GM19023 (cell line): ENCODE measurements around the gene SIRT7.

Experiments used
- ATAC-seq: cut with Tn5 transposase; IDR thresholded peaks from one replicate; pipeline ENCODE4 v1.9.1; 2021; ENCODE audit warnings: mild to moderate bottlenecking, moderate library complexity; ENCODE audit not compliant: unreplicated experiment

Gene SIRT7

DNA sequence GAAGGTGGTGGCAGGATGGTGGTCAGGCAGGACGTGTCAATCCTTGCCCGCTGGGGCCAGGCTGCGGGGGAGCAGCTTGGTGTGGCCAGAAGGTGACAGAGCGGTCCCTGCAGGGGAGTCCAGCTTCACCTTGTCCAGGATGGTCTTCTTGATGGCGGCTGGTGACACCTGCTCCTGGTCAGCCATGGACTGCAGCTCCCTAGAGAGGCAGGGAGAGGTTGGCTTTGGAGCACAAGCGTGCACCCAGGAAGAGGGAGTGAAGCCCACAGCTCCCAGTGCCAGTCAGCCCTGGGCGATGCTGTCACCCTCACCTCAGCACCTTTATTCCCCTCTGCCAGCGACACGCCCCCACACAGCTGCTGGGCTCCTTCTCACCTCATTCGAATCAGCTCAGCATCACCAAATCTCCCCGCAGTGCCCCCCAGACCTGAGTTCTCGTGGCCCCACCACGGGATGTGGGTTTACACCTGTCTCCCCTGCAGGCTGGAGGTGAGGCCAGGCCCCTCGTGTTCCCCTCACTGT, 15.3 kb upstream of the SIRT7 start:
- ATAC-seq: no peak

DNA sequence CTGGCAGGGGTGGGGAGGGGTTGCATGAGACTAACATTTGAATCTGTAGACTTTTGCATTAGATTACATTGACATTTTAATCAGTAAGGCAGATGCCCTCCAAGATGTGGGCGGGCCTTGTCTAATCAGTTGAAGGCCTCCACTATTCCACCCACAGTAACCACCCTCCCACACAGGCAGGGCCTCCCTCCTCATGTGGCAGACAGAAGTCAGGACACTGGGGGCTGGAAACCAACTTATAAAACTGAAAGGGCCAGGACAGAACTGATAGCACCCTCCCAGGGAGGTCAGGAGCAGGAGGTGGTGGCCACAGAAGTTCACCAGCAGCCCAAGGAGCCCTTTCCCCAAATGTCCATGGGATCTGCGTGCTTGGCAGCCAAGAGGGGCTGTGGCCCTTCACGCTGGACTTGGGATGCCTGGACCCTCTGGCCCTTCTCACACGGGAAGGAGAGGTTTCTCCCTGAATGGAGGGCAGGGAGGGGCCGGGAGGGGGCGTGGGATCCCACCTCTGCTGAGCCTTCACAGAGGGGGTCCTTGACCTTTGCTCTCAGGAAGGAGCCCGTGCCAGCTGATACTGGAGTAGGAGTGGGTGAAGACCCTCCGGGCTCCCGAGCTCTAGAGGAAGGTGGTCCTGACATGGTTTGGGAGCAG, 14.5 kb upstream of the SIRT7 start:
- no peak for ATAC-seq

DNA sequence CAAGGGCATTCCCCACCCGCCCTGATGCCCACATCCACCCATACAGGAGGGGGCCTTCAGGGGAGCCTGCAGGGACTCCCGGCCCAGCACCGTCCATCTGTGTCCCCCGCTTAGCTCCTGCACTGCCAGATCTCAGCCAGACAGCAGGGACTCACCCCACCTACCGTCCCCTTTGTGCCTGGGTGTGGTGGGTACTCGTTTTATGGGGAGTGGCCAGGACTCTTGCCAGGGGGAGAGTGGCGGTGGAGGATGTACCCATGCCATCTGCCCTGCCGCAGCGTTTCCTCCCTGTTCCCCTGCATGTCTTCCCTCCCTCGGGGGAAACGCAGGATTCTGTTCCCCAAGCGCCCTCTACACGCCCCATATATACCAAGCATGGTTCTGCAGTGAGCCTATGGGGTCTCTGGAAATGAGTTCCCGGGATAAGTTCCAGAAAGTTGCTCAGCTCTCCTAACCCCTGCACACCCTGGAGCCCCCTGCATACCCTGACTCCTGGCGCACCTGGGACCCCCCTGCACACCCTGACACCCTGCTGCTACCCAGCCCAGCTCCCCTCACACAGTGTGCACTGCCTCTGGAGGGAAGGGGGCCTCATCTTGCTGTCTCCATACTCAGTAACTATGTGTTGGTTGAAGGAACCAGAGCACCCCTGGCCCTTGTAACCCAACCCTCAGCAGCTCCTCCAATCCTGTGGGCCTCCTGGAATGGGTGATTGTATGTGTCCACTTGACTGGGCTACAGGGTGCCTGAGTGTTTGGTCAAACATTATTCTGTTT, 13.8 kb upstream of the SIRT7 start:
- ATAC-seq: no peak

DNA sequence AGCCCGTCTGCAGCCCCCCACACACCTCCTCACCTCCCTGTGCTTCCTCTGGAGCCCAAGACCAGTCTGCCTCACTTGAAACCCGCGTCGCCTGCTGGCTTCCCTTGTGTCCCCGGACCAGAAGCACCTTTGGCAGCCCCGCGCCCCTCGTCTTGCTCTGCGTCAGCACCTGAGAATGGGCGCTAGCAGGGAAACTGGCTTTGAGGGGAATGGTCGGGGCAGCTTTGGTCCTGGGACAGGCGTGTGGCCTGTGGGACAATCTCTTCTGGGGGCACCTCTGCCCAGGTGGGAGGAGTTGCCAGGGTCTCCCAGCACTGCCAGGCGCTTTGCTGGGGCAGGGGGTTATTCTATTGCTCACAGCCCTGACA, 13.2 kb upstream of the SIRT7 start:
- no peak for ATAC-seq

DNA sequence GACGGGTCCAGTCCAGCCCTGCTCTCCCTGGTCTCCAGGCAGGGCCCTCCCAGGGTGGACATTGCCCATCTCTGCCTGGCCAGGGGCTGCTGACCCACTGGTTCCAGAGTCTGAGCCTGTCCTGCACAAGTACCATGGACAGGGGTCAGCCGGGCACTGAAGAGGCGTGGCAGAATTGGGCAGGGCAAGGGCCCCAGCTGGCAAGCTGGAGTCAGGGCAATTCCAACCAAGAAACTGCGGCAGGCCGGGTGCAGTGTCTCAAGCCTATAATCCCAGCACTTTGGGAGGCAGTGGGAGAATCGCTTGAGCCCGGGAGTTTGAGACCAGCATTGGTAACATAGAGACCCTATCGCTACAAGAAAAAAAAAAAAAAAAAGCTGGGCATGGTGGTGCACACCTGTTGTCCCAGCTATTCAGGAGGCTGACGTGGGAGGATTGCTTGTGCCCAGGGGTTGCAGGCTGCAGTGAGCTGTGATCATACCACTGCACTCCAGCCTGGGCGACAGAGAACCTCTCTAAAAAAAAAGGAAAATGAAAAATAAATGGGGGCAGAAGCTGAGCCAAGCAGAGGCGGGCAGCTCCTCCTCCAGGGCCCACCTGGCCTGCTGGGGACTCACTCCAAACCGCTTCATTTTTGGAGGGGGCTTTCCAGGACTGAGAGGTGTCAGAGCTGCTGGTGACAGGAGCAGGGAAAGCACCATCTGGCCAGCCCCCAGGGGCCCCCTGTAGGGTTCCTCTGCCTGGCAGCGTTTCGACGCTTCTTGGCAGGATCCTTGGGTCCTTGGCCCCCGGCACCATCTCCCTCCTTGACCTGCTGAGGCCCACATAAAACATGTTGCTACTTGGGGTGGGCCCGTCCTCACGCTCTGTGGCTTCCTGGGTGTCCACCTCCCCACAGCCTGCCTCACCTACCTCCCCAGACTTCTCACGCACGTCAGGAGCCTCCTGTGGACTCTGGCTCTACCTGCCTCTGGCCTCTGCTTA, 12.5 kb upstream of the SIRT7 start:
- ATAC-seq: no peak

DNA sequence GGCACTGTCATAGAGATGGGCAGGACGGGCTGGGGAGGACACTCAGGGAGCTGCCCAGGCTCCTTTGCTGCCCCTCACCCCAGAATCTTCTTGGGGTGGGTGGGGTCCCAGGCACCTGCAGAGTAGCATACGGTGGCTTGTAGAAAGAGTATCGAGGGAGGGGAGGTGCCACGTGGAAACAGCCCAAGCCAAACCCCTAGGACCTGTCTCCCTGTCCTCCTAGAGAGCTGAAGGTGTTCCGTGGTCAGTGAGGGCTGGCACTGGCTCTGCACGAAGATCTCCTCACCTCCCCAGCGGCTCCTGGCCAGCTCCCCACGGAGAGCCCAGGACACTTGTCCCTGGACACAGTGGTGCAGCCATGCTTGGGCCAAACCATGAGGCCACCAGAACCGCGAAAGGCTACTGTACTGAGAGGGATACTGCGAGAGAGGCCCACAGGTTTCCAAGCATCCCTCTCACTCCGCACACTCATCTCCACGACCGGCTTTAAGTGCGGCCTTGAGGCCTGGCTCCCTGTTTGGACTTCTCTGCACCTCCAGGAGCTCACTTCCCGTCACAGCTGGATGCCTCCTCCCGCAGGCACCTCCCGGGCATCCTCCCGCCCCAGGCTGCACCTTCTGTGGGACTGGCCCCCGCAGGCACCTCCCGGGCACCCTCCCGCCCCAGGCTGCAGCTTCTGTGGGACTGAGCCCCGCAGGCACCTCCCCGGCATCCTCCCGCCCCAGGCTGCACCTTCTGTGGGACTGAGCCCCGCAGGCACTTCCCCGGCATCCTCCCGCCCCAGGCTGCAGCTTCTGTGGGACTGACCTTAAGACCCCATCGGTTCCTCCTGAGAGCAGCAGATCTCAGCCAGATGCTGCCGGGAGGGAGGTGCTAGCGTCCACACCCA, 11.5 kb upstream of the SIRT7 start:
- no peak for ATAC-seq

DNA sequence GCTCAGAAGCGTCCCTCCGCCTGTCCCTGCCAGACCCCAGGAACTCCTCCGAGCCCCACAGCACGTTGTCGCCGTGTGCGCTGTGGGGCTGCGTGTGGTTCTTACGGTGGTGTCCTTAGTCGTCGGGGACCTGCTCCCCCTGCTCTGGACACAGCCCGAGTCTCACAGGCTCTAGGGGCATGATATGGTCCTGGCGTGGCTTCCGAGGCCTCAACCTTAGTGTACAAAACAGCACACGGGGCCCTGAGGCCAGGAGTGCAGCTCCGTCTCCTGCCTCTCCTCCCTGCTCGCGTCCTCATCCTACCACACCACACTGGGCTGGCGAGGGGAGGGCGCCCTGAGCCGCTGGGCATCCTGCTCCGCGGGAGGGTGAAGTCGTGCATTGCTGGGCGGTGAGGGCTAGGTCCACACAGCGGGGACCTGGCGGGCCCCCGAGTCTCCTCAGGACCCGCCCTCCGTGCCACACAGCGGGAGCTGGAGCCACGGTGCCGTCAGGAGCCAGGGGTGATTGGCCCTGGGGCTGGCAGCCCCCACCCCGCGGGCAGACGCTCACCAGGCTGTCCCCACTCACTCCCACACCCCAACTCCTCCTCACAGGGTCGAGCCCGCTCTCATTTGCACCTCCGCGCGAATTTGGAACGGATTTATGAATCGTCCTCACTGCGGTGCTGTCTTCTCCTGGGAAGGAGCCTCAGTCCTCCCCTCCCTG, 10.7 kb upstream of the SIRT7 start:
- no peak for ATAC-seq

DNA sequence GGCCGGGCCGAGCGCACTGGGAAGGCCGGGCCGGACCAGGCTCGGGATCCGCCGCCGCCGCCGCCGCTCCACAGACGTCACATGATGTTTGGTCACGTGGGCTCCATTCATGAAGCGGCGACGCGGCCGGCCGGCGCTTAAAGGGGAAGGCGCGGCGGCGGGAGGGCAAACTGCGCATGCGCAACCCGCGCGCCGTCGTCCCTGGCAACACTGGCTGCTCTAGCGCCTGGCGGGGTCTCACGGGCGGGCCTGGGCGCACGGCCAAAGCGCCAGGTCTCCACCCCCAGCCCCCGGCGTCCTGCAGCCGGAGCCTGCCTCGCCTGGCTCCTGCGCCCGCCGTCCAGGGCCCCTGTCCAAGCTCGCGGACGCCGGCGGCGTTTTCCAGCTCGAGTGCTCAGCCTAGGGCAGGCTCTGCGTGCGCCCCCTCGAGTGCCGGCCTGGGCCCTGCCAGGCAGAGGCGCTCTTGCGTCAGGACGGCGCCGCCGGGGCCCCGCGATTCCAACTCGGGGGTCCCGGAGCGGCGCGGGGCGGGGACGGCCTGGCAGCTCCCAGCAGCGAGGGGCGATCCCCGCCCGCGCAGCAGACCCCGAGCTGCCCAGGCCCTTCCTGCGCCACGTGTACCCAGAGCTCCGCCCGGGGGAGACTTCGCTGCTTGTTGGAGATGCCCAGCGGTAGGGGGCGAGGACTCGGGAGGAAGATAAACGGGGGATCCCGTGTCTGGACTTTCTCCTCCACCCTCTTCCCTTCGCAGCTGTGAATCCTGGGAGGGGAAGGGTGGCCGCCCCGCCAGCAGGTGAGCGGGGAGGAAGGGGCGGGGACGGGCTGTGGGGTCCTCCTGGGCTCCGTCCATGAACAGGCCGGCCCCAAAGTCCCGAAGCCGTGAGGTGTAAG, 9.9 kb upstream of the SIRT7 start, which contains the start of gene MAFG:
Gene MAFG (minus strand): TSS at position 83 of the 891 bp plus-strand sequence. CDS start 4,550 bp downstream, outside the sequence.
- ATAC-seq: peak; percentile 51

DNA sequence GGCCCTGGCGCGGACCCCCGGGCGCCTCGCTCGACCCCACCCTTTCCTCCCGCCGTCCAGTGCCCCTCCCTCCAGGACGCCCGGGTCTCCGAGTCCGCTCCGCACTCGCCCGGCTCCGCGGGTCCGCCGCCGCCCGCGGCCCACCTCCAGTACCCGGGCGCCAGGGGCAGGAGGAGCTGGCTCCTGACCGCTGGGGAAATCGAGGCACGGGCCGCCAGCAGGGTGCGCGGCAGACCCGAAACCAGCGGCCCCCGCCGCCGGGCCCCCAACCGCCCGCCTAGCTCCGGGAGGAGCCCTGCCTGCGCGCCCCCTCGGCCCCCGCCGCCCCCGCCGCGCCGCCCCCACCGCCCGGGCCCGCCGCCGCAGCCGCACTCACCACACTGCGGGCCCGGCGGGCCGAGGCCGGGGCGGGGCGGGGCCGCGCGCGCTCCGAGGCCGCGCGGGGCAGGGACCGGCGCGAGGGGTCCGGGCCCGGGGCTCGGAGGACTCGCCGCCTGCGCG, 9.2 kb upstream of the SIRT7 start:
- peak; percentile 12 for ATAC-seq

DNA sequence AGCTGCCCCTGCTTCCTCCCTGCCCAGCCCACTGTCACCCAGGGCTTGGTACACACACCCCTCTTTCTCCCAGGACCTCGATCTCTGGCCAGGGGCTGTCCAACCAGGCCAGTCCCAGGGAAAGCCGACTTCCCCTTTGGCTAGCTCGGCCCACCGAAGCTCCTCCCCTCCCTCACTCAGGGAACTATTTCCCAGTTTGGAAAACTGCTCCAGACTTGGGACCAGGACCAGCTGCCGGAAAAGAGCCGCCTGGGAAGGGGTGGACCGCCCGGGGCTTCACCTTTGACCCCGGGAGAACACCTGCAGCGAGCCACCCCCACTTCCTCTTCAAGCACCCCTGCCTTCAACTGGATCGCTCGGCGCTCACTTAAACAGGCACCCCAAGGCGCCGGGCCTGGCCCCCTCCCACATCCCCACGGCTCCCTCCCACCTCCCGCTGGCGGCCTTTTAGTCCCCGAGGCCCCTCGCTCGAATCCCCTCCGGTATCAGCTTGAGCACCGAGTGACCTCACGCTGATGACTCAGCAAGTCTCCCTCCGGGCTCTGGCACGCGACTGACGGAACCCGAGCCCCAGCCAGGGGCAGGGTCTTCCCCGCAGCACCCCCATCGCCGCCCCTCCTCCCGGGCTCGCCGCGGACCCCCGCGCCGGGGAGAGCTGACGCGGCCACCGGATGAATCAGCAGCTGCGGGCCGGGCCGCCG, 8.6 kb upstream of the SIRT7 start:
- ATAC-seq: peak; percentile 32

DNA sequence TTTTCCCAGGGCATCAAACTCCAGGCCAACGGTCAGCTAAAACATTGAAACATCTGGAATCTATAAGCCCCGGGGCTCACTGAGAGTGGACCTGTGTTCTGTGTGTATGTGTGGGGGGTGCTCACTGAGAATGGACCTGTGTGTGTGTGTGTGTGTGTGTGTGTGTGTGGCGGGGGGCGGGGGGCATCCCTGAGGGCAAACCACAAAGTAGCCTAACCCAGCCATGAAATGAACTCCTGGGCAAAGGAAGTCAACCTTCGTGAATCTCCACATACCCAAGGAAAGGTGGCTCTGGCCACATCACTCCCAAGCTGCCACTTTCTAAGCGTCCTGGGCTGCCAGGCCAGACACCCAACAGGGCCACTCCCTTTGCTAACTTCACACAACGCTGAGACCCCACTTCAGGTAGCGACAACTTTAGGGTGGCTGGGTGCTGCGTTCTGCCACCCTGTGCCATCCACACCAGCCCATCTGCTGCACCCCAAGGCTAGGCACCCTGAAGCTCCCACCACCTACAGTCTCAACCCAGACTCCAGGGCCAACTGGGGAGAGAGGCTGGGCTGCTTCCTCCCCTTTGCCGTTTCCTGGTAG, 8.0 kb upstream of the SIRT7 start:
- no peak for ATAC-seq

DNA sequence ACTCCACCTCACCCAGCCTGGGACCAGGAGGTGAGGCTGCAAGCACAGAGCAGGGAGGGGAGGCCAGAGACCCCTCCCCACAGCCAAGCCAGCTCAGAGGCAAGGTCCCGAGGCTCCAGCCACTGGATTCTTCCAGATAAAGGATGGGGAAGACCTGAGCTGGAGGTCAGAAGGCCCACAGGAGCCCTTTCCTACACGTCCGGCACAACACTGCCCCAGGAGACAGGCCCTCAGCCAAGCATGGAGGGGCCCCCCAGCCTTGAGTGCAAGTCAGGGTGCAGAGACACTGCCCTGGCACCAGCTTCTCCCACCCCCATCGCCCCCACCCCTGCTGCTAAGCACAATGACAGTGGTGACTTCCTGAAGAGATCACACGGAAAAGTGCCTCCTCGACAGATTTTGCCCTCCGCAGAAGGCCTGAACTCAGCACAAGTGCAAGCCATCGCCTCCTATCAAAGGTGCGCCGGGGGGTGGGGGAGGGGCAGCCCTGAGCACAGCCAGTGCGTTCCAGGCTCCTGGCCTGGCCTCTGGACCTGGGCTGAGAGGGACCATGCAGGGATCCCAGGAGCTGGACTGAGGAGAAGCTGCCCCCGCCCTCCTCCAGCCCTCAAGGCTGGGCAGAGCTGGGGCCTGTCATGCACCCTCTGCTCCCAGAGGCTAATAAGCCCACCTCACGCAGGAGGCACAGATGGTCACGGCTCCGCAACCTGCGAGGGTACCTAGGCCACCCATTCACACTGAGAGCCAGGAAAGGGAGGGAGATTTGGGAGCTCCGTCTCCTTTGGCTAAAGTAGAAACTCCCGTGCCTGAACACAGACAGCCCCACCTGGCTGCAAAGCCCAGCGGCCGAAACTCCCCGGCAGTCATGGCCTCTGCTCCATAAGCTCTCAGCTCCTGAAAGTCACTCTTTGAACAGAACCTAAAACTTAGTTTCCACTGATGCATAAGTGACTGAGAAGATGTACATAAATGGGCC, 6.9 kb upstream of the SIRT7 start:
- ATAC-seq: no peak

DNA sequence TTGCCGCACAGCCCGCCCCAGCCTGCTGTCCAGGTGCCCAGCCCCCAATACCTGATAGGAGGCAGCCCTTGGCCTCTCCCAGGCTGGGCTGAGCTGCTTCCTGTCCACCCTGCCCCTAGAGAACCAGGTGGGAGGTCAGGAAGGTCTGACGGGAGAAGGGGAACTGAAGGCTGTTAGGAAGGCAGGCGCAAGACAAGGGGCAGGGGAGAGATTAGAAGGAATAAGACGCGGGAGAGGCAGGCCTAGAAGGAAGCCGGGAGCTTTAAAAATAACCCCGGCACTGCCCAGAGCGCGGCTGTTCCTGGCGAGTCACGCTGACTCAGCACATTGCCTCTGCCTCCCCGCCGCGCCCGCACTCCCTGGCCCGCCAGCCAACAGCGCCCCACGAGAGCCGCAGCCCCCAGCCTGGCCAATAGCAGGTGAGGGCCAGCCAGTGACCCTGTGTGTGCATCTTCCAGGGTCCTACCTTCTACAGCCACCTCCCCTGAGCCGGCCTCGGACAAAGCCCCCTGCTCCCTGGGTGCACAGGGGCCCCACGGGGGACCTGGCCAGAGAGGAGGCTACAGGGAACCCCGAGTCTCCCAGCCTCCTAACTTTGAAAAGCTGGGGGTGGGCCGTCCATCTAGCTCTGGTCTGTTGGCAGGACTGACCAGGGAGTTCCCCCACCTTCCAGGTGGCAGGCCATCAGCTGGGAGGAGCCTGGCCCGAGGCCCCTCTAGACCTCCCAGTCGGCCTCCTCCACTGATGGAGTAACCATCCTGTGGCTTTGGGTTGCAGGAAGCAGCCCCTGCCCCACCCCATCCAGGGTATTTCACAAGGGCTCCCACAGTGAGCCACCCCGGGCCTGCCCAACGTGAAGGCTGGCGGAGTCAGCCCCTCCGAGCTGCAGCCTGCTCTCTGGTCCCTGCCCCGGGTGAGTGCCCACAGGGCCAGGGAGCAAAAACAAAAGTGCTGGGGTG, 5.6 kb upstream of the SIRT7 start:
- ATAC-seq: no peak

DNA sequence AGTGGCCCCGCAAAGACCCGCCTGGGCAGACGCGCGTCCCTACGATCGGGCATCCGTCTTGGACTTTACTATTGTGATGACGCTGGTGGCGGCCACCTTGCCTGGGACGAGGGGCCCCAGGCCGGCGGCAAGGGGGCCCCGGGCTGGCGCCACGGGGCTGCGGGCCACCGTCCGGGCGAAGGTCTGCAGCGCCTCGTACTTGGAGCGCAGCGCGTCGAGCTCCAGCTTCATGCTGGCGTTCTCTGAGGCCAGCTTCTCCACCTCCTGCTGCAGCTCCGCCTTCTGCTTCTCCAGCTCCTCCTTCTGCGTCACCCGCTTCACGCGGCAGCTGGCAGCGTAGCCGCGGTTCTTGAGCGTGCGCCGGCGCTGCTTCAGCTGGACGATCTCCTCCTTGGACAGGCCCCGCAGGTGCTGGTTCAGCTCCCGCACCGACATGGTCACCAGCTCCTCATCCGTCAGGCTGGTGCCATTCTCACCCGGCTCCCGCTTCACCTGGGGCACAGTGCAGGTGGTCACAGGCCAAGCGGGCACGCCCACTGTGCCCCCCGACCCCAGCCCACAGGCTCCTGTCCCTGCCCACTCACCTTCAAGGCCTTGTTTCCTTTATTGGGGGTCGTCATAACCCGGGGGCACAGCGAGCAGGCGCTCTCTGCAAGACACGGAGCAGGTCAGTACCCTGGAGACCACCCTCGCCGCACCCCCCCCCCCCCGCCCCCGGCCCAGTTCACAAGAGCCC, 4.8 kb upstream of the SIRT7 start:
- no peak for ATAC-seq
